RKO (cell line): Measurements from ENCODE around the gene FURIN.
"Not testable (repeated sequence)": the region's sequence is repeated elsewhere in the genome, so short reads cannot be mapped to it uniquely, and the experiment has no call there.

ENCODE experiments used
- DNase-seq: peaks from one replicate; pipeline ENCODE4 v3.0.0-alpha.2; 2016; ENCODE audit warnings: low spot score

FURIN gene

DNA sequence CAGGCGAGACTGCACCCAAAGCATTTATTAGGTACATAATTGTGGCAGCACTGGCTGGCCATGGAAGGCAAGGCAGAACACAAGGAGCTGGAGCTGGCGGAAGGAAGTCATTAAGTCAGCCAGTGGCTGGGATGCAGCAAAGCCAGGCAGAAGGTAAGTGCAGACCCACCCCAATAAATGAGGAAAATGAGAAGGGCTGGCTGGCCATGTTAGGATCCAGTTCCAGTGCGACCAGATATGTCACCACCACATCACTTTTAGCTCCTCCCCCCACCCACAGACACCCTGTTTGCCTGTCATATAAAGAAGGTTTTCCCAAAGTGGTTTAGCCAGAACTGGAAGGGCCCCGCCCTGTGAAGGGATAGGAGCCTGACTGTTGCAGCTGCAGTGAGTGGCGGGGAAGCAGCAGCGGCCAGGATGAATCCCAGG lies at the start of gene FURIN:
FURIN (plus strand) TSS at position 328 of the 429 bp plus-strand sequence. CDS start 7,153 bp downstream, outside the sequence.
- no peak for DNase-seq

DNA sequence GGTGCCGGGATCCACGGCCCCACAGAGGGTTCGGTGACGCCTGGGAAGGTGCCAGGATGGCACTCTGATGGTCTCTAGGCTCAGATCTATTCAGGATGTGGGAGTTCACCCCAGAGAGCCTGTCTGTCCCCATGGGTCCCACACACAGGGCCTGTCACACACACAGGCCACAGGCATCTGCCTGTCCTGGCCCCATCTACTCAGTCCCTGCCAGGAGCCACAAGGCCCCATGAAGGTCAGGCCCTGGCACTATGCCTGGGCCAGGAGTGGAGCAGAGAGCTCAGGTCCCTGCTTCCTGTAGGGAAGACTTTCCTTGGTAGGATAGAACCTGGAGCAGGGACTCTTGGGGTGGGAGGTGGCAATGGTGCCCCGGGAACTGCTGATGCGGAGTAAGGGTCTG lies 49.0 kb upstream of the FURIN start:
- DNase-seq: no peak

DNA sequence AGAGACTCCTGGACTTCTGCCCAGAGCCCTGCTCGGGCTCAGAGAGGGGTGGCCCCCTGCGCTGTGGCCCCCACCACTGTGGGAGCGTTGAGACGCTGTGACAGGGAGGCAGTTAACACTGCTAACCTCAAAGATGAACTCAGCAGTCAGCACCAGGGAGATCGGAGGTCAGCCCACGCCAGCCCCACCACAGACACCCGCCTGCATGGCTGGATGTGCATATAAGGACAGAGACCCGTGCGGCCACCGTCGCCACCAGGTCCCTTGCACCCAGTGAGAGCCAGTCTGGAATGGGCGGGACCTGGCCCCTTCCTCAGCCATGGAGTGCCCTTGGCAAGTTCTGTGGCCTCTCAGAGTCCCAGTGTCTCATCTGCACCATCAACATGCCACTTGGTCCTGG lies 48.5 kb upstream of the FURIN start:
- no peak for DNase-seq

DNA sequence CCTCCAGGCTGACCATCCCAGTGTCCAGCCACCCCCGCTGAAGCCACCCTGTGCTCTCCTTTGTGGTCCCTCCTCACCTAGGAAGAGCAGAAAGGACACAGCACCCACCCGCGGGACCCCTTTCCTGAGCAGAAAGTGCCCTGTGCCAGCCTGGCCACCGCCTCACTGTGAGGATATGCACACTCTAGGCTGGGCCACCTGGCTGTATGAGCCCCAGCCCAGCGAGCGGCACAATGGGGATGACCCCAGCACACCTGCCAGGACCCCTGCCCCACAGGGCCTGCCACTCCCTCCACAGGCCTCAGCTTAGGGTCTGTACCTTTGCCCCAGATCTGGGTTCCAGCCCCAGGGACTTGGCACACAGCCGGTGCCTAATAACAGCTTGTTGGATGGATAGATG lies 47.9 kb upstream of the FURIN start:
- DNase-seq: no peak

DNA sequence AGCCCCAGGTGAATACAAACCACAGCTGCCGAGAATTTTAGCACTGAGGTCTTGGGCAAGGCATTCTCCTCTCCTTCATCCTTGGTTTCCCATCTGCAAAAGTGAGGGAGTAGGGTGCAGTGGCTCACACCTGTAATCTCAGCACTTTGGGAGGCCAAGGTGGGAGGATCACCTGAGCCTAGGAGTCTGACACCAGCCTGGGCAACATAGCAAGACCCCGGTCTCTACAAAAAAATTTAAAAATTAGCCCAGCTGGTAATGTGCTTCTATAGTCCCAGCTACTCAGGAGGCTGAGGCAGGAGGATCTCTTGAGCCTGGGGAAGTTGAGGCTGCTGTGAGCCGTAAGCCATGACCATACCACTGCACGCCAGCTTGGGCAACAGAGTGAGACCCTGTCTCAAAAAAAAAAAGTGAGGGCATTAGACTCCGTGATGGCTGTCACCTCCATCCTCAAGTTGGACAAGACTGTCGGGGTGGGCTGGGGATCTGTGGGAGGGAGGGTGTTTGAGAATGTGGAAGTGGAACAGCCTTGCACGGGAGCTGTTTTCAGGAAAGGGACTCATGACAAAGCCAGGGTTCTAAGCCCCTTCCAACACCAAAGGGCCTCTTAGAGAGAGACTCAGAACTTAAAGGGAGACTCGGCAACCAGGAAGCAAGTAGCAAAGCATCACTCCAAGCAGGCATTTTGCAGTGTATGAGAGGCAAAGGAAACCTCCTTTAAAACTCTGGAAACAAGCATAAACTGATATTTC lies 46.0 kb upstream of the FURIN start:
- DNase-seq: no peak

DNA sequence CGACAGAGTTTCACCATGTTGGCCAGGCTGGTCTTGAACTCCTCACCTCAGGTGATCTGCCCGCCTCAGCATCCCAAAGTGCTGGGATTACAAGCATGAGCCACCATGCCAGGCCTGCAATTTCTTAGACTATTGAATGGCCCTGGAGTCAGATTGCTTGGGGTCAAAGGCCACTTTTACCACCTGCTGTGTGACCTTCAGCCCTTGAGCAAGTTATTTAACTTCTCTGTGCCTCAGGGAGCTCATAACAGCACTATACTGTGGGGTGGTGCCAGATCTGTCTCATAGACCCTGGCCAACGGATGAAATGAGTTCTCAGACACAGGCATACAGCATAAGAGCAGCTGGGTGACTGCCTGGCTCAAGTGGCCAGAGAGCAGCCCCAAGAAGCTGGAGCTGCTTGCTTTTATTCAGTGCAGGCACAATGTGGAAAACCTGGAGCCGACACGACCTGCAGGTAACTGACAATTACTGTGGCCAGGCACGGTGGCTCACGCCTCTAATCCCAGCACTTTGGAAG lies 44.9 kb upstream of the FURIN start:
- DNase-seq: no peak

DNA sequence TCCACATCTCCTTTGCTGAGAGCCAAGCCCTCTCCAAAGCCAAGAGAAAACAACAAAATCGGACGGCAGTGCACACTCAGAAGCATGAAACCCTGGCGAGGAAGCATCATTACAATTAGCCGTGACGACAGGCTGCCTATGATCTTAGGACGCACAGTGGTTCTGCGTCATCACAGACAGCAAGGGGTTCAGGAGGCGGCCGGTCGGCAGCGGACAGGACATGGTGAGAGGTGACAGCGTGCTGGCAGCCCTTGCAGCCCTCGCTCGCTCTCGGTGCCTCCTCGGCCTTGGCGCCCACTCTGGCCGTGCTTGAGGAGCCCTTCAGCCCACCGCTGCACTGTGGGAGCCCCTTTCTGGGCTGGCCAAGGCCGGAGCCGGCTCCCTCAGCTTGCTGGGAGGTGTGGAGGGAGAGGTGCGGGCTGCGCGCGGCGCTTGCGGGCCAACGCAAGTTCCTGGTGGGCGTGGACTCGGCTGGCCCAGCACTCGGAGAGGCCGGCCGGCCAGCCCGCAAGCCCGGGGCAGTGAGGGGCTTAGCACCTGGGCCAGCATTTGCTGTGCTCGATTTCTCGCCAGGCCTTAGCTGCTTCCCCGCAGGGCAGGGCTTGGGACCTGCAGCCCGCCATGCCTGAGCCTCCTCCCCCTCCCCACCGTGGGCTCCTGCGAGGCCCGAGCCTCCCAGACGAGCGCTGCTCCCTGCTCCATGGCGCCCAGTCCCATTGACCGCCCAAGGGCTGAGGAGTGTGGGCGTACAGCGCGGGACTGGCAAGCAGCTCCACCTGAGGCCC lies 43.1 kb upstream of the FURIN start:
- not testable (repeated sequence) for DNase-seq

DNA sequence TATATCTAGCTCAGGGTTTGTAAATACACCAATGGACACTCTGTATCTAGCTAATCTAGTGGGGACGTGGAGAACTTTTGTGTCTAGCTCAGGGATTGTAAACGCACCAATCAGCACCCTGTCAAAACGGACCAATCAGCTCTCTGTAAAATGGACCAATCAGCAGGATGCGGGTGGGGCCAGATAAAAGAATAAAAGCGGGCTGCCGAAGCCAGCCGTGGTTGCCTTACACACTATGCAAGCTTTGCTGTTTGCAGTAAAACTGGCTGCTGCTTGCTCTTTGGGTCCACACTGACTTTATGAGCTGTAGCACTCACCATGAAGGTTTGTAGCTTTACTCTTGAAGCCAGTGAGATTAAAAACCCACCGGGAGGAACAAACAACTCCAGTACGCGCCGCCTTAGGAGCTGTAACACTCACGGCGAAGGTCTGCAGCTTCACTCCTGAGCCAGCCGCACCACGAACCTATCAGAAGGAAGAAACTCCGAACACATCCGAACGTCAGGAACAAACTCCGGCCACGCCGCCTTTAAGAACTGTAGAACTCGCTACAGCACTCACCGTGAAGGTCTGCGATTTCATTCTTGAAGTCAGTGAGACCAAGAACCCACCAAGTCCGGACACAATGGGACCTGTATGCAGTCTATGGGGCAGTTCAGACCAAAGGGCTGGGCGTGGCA lies 42.0 kb upstream of the FURIN start:
- DNase-seq: not testable (repeated sequence)

DNA sequence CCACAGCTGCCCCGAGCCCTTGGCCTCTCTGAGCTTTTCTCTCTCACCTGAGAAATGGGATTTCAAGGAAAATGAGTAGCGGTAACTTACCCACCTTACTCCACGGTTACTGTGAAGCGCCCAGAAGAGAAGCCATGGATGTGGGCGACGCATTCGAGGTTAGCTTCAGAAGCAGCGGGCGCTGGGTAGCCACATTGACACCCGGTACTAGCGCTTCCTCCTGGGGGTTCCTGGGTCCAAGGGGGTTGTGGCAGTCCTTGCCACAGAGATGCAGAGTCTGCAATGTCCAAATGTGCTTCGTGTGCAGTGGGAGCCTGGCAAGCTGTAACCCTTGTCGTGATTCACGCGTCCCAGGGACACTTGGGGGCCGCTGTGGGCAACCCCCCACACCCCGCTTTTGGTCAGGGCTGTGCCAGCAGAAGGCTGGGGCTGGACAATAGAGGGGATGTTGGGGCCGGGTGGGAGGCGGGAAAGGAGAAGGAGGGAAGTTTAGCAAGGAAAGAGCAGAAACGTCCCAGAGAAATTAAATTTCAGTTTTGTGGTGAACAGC lies 41.4 kb upstream of the FURIN start:
- DNase-seq: no peak

DNA sequence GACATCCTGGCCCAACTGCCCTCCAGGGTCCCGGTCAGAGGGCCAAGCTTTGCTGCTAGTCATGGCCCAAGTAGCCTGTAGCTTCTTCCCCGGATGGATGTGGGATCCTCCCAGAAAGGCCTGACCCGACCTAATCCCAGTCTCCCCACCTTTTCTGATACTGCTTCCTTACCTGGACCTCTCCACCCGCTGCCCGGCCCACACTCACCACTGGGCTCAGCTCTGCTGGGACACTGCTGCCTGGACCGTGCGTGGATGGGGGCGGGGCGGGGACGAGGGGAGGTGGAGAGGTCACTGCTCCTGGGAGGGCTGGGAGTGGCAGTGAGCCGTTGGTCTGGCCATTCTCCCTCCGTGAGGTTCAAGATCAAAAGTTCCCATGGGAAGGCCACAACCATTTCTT lies 40.3 kb upstream of the FURIN start:
- no peak for DNase-seq

DNA sequence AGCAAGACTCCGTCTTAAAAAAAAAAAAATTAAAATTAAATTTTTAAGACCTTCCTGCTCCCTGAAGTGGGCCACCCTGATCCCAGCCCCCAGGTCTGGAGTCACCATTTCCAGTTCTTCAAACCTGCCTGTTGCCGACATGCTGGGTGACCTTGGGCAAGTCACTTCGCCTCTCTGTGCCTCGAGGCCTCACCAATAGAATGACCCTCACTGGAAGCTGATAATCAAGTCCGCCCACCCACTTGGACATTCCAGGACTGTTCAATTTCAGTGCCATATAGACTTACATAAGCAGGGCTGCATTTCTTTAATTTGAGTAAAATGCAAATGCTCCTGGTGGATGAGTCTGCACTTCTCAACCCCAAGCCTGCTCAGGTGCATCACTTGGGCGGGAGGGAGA lies 39.3 kb upstream of the FURIN start:
- DNase-seq: no peak

DNA sequence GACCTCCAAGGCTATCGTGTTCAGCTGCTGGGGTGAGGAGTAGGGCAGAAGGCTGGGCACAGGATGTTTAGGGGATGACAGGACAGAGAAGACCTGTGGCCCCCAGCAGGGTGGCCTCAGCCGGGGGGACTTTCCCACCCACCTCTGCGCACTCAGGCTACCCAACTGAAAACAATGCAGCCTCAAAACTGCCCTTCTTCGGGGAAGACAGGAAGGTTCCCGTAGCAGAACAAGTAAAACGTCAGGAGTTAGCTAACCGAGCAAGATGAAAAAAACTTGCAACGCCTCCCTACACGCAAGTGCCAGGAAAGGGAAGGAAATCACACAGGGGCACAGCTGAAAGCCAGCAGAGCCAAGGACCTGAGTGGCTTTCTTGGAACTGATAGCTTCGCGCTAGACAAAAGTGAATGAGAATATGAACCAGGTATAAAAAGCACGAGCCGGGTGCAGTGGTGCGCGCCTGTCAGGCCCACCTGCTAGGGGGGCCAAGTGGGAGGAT lies 38.4 kb upstream of the FURIN start:
- no peak for DNase-seq

DNA sequence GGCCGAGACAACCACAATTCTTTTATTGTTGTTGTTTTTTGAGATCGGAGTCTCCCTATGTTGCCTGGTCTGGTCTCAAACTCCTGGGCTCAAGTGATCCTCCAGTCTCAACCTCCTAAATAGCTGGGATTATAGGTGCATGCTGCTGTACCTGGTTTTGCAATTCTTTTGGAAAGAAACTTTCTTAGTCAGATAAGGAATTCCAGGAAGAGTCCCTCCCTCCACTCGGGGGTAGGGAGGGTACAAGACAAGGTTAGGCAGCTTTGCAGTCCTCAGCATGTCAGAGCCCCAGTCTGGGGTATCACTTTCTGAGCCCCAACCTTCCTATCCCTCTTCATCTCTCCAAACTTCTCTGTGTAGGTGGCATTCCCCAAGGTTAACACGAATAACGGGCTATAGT lies 33.8 kb upstream of the FURIN start:
- DNase-seq: no peak

DNA sequence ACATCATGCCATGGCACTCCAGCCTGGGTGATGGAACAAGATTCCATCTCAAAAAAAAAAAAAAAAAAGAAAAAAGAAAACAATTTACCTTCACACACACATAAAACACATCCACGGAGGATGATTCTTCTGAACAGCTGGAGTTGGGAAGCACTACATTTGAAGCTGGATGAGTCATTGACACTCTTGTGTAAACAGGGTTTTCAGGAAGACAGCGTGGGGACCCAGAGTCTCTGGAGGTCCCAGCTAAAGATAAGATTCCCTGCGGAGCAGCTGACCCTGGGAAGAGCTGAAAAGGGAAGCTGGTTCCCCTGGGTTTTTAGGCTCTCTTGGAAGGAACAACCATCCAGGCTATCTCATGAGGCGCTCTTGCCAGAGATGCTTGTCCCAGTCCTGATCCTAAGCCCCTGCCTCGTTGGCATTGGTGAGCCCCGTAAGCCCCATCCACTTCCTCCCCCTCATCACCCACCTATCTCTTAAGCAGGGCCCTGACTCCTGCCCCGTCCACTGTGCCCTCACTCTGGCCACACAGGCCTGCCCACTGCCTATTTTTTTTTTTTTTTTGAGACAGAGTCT lies 32.0 kb upstream of the FURIN start:
- peak; percentile 29 for DNase-seq

DNA sequence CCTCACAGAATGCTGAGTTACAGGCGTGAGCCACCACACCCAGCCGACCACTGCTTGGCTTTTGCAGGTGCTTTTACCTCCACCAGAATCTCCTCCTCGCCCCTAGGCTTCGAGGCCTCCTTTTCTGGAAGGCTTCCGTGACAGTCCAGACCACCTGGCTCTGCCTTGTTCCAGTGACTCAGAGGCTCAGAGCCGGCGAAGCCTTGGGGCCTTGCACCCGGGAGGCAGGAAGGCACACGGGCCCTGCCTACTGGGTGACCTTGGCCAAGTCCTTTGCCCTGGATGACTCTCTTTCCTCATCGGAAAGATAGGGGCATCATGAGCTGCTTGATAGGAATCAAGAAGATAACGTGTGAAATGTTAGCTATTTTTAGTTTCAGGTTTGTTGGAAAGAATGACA lies 31.3 kb upstream of the FURIN start:
- DNase-seq: no peak

DNA sequence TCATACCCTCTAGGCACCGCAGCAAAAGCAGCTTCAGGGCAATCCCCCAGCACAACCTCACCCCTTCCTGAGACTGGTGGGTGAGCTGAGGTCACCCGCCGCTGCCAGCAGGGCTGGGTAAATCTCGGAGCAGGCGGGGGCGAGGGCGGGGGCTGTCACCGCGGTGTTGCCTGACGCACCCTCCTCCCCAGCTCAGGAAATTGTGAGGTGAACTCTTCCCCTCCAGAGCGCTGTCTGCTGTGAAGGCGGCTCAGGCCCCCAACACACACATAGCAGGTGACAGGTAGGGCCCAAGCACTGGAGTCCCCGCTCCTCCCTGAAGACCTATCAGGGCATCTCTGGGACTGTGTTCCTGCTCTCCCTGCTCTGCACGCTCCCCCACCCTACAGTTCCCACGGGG lies 30.2 kb upstream of the FURIN start:
- DNase-seq: no peak

DNA sequence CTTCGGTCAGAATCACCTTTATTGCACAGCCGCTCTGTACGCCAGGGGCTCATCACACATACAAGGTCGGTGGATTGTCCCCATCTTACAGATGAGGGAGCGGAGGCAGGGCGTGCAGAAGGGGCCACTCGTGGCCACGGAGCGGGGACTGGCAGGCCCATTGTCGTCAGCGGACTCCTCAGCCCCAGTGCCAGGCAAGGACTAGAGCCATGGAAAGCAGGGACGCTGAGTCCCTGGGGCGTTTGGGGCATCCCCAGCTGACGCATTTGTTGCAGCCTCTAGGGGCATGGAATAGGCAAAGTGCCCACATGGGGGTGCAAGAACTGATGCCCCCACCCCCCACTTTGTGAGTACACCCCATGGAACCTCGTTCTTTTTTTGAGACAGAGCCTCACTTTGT lies 29.8 kb upstream of the FURIN start:
- DNase-seq: no peak

DNA sequence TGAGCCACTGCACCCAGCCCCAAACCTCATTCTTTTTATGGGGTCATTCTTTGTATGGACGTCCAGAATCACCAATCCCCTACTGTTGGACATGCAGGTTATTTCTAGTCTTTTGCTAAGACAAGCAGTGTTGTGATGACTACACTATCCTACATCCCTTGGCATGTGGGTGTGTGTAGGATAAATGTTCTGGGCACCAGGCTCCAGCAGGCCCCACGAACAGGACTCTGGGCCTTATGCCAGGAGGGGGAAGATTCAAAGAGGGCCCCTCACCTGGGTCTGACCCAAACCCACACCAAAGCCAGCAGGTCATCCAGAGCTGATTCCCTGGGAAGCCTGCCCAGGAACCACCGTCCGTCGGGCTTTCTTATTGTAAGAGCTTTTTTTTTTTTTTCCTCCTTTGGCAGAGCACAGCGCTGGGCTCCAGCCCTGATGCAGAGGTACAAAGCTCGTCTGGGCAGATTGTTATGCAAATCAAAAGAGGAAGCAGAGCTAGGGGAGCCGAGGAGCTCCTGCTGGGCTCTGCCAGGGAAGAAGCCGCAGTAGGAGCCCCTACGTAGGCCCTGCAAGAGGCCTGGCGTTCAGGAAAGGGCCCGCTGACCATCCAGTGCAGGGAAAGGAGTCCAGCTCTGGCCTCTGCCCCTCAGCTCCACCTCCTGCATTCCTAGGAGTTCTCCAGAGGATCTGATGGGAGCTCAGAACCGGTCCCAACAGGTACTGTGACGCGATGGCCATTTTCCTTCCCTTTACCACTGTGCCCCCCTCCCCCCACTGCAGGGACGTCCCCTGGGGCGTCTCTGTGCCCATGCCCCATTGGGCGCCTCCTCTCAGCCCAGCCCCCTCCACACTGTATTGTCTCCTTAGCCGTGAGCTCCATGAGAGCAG lies 29.0 kb upstream of the FURIN start:
- no peak for DNase-seq

DNA sequence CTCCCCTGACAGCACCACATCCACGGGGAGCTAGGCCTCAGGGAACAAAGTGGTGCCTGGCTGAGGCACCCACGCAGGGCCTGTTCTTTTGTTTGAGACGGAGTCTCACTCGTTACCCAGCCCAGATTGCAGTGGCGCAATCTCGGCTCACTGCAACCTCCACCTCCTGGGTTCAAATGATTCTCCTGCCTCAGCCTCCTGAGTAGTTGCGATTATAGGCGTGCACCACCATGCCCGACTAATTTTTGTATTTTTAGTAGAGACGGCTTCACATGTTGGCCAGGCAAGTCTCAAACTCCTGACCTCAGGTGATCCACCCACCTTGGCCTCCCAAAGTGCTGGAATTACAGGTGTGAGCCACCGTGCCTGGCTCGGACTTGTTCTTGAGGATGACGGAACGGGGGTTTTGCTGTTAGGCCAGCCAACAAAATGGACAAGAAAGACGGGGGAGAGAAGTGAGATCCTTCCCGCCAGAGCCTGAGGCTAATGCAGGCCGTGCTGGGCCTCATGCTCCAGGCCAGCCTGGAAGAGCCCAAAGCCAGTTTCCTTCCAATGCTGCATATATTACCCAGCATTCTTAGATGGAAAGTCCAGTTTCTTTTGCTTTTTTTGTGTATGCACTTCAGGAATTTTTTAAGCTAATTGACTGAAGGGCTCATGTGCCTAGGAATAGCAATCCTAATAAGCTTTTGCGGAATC lies 28.1 kb upstream of the FURIN start:
- no peak for DNase-seq

DNA sequence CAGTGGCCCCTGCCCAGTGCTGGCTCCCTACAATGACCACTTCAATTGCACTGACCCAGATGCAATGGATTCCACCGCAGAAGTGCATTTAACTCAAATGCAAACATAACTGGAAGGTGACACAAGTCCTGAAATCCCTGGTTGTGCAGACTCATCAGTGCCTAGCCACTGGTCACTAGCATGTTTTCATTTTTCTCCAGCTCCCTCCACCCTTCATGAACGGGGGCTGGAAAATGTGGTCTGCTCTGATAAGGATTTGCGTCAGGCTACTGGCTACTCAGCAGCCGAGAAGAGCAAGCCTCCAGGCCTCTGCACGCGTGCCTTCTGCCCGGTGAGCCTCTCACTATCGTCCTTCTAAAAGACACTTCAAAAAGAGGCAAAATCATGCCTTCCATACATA lies 27.4 kb upstream of the FURIN start:
- DNase-seq: no peak
